Testis (tissue), 3 donors: Measurements from ENCODE around the gene TCERG1L. TPM values are rescaled to one million over a fixed set of nuclear protein-coding genes. Genes with fewer than 3 reads are reported as not detected.
A peak's percentile ranks its signal among the peaks of the same experiment; 100 is the strongest.

ENCODE experiments used
- DNase-seq: peaks from one replicate; pipeline ENCODE4 v3.0.0-alpha.2; 2019
- H3K27ac ChIP-seq, 2 donors: fragments of 200-600 bp; sonication (generic); one replicate each; pipeline ENCODE4 v1.5.1; 2019
- H3K27me3 ChIP-seq: fragments of 200-600 bp; sonication (generic); one replicate; pipeline ENCODE4 v1.5.1; 2019
- H3K36me3 ChIP-seq: fragments of 200-600 bp; sonication (generic); one replicate; pipeline ENCODE4 v1.5.1; 2017; ENCODE audit warnings: low read depth; ENCODE audit errors: missing control alignments
- H3K4me1 ChIP-seq: fragments of 200-600 bp; sonication (generic); one replicate; pipeline ENCODE4 v1.5.1; 2019
- H3K4me3 ChIP-seq, 2 donors: fragments of 200-600 bp; sonication (generic); one replicate each; pipeline ENCODE4 v1.5.1; 2017 to 2019
- H3K9me3 ChIP-seq: fragments of 200-600 bp; sonication (generic); one replicate; pipeline ENCODE4 v1.5.1; 2017
- POLR2A ChIP-seq: fragments of 450-650 bp; IDR thresholded peaks from one replicate; pipeline ENCODE4 v1.6.1; 2017; ENCODE audit warnings: antibody characterized with exemption, mild to moderate bottlenecking, moderate library complexity
- WGBS, 2 donors: methylation state at CpG; one replicate each; pipeline ENCODE4 v1.1.5; 2018; 5-methylcytosine and 5-hydroxymethylcytosine counted together
- intact Hi-C: fragments of 100-400 bp; cut with DNase I; formaldehyde crosslinking; loops from one replicate; pipeline ENCODE4 v1.15.1; 2023; ENCODE audit warnings: low total_unique reads
- polyA plus RNA-seq: library from polyadenylated mRNA; stranded (reverse); fragments of 350-450 nt; fragmentation: Illumina TruSeq; extraction: RNeasy Lipid Tissue Mini Kit (QIAGEN cat#74804); gene quantifications from one replicate; pipeline ENCODE4 v1.2.3, GENCODE V29; 2014; ENCODE audit warnings: low read depth, low replicate concordance; ENCODE audit not compliant: insufficient read depth
- total RNA-seq, 2 donors: library from RNA; depleted of rRNA; stranded (reverse); fragments of >200 nt; gene quantifications; one replicate each; pipeline ENCODE4 v1.2.3, GENCODE V29; 2016
- TF ChIP-seq, protein P1 (sequence below), 3 experiments: fragments of 450-650 bp in 2 of 3; fragments of 200-600 bp in 1 of 3; sonication (generic) in 1 of 3; IDR thresholded peaks; one replicate each; pipeline ENCODE4 v1.5.1; 2016 to 2019; ENCODE audit warnings: antibody characterized with exemption in 3 of 3, mild to moderate bottlenecking in 2 of 3, moderate library complexity in 1 of 3

The TCERG1L gene
- total and polyA plus RNA-seq, 3 donors from 2014 or later, result 3.0 to 8.3 (median 7.7) TPM

DNA sequence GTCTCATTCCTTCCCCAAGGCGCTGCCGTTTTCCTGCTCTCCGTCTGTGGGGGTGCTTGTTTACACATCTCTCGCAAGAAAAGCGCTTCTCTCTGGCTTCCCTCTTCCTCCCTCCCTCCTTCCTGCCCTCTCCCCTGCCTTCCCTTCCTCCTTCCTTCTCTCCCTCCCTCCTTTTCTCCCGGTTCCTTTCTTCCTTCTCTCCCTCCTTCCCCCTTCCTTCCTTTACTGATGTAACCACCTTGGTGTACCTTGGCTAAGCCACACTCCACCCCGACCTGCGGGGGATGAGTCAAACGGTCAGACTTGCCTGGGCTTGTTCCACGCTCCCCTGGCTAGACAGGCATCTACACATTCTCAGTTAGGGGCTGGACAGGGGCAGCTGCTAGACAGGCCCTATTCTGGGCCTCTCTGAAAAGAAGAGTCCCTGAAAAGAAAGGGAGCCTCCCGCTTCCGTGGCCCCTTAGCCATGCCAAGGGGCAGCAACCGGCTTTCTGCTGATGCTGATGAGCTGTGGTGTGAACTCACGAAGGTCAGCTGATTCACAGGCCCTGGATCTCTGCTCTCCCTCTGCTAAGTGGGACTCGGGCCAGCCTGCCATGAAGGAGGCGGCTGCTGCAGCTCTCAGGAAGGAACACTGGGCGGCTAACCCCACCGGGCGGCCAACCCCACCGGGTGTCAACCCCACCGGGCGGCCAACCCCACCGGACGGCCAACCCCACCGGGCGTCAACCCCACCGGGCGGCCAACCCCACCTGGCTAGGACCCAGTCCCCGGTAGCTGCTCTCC lies 216.8 kb downstream of the TCERG1L start:
- 43 to 58% methylated on average over 18 to 24 of the region's 29 CpGs for WGBS, 2 donors

DNA sequence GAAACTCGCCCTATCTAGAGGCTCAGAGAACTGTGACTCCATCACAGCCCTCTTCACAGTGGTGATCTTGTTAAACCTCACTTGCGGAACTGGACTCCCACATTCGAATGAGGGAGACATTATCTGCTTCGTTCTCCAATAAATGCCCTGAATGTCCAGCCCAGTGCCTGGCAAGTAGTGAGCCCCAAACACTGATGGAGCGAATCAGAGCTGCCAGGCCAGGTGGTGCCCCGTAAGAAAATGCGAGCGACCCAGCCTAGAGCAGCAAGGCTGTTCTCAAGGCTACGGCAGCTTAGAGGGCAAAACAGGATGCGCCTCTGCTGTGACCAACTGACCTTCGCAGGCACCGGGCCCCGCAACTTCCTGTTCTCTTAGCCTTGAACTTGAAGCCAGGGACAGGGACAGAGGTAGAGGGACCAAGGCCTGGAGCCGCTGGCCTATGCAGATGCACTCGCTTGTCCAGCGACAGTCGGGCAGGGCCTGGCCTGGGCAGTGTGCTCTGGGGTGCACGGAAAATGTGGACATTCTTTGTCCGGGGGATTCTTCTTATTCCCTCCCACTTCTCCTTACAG lies 217.6 kb downstream of the TCERG1L start:
- 57 to 67% methylated on average over 19 of the region's 19 CpGs for WGBS, 2 donors
- Histone ChIP-seq H3K4me1 (peaks cover 14% of the 10 kb centered on the region), H3K27me3 (no peaks in the 10 kb centered on the region), H3K4me3 (no peak overlapping the region), H3K9me3 (no peaks in the 10 kb centered on the region), H3K36me3 (no peaks in the 10 kb centered on the region), H3K27ac (no peak overlapping the region)
- intact Hi-C loops, result no loop called here
- DNase-seq, result no peak
- TF ChIP-seq POLR2A, result no peak
- TF ChIP-seq, protein P1, sequence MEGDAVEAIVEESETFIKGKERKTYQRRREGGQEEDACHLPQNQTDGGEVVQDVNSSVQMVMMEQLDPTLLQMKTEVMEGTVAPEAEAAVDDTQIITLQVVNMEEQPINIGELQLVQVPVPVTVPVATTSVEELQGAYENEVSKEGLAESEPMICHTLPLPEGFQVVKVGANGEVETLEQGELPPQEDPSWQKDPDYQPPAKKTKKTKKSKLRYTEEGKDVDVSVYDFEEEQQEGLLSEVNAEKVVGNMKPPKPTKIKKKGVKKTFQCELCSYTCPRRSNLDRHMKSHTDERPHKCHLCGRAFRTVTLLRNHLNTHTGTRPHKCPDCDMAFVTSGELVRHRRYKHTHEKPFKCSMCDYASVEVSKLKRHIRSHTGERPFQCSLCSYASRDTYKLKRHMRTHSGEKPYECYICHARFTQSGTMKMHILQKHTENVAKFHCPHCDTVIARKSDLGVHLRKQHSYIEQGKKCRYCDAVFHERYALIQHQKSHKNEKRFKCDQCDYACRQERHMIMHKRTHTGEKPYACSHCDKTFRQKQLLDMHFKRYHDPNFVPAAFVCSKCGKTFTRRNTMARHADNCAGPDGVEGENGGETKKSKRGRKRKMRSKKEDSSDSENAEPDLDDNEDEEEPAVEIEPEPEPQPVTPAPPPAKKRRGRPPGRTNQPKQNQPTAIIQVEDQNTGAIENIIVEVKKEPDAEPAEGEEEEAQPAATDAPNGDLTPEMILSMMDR (IDR thresholded peaks at IDR 0.05), result no peak

More for the DNA sequence above, 216.8 kb downstream of the TCERG1L start:
- TF ChIP-seq, protein P1 (IDR thresholded peaks at IDR 0.05), result no peak
- TF ChIP-seq POLR2A, result no peak
- Histone ChIP-seq H3K4me3 (no peak overlapping the region), H3K27me3 (no peaks in the 10 kb centered on the region), H3K9me3 (no peaks in the 10 kb centered on the region), H3K36me3 (no peaks in the 10 kb centered on the region), H3K4me1 (peaks cover 14% of the 10 kb centered on the region), H3K27ac (peak overlapping the region; percentile 41 to 76)
- intact Hi-C loops, result no loop called here
- DNase-seq, result peak; percentile 74

GRCh38 chr10:131093346-131093745 lies 218.2 kb downstream of the TCERG1L start:
- Histone ChIP-seq H3K27ac (no peak overlapping the region), H3K9me3 (no peaks in the 10 kb centered on the region), H3K4me3 (no peak overlapping the region), H3K4me1 (peaks cover 14% of the 10 kb centered on the region), H3K27me3 (no peaks in the 10 kb centered on the region), H3K36me3 (no peaks in the 10 kb centered on the region)
- 94 to 99% methylated on average over 9 to 14 of the region's 14 CpGs for WGBS, 2 donors
- no peak for TF ChIP-seq POLR2A
- TF ChIP-seq, protein P1 (IDR thresholded peaks at IDR 0.05), result no peak
- no peak for DNase-seq
- intact Hi-C loops, result no loop called here

DNA sequence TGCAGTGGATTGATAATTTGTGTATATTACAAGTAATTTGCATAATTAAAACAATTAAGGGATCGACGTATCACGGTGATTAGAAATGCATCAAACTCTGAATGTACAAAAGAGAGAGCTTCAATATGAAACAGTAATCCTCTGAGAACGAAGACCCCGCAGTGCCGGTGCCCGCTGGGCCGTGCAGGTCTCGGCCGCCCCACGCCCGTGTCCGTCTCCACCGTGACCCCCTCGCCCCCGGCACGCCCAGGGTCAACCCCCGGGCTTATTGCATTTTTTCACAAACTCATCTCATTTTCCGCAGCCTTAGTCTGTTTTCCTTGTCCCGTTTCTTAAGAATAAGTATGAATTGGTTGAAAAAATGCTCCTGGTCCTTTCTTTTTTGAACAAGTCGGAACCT lies 218.6 kb downstream of the TCERG1L start:
- Histone ChIP-seq H3K9me3 (no peaks in the 10 kb centered on the region), H3K27me3 (no peaks in the 10 kb centered on the region), H3K4me1 (peaks cover 14% of the 10 kb centered on the region), H3K27ac (no peak overlapping the region), H3K4me3 (no peak overlapping the region), H3K36me3 (no peaks in the 10 kb centered on the region)
- no peak for TF ChIP-seq POLR2A
- TF ChIP-seq, protein P1 (IDR thresholded peaks at IDR 0.05), result no peak
- WGBS, 2 donors, result 95 to 96% methylated on average over 21 of the region's 21 CpGs
- DNase-seq, result no peak
- intact Hi-C loops, result no loop called here
